SU-DHL-6 (cell line): ENCODE results near the gene MYL3.

Source experiments
- H2AFZ ChIP-seq: fragments of 200-600 bp; sonication (generic); 2 replicates; pipeline ENCODE4 v1.6.1; 2014; ENCODE audit warnings: low read depth, mild to moderate bottlenecking, moderate library complexity, mixed read lengths, antibody characterized with exemption, low read length; ENCODE audit not compliant: severe bottlenecking
- H3F3A ChIP-seq: fragments of 200-600 bp; shearing (Covaris generic); 2 replicates; pipeline ENCODE4 v1.6.0; 2016; ENCODE audit warnings: antibody characterized with exemption, mild to moderate bottlenecking; ENCODE audit not compliant: insufficient read depth
- H3K27ac ChIP-seq: fragments of 200-600 bp; sonication (generic); 2 replicates; pipeline ENCODE4 v1.5.1; 2016; ENCODE audit warnings: low read depth, mild to moderate bottlenecking, low read length, moderate library complexity, mixed read lengths
- H3K27me3 ChIP-seq: fragments of 200-600 bp; sonication (generic), shearing (Covaris generic); 2 replicates; pipeline ENCODE4 v1.6.0; 2014; ENCODE audit warnings: mild to moderate bottlenecking, low read length
- H3K36me3 ChIP-seq: fragments of 200-600 bp; sonication (generic); 2 replicates; pipeline ENCODE4 v1.6.1; 2014; ENCODE audit warnings: mild to moderate bottlenecking, low read length, mixed read lengths
- H3K4me2 ChIP-seq: fragments of 300-600, 200-600 bp; shearing (Covaris generic), sonication (generic); 2 replicates; pipeline ENCODE4 v1.6.0; 2014; ENCODE audit warnings: low read length, low read depth, mild to moderate bottlenecking; ENCODE audit not compliant: poor library complexity, severe bottlenecking
- H3K4me3 ChIP-seq: fragments of 200-600 bp; sonication (generic); 2 replicates; pipeline ENCODE4 v1.5.1; 2014; ENCODE audit warnings: antibody characterized with exemption, low read length, mild to moderate bottlenecking, mixed read lengths; ENCODE audit not compliant: insufficient read depth, poor library complexity, severe bottlenecking
- H3K79me2 ChIP-seq: fragments of 200-600 bp; sonication (generic); 2 replicates; pipeline ENCODE4 v1.6.1; 2014; ENCODE audit warnings: mild to moderate bottlenecking, low read length, moderate library complexity; ENCODE audit not compliant: insufficient read depth
- H3K9ac ChIP-seq: fragments of 200-600 bp; sonication (generic); 2 replicates; pipeline ENCODE4 v1.7.0; 2014; ENCODE audit warnings: mild to moderate bottlenecking, low read length
- H3K9me2 ChIP-seq: fragments of 200-600 bp; sonication (generic); replicated peaks from 2 replicates; pipeline ENCODE4 v1.6.1; 2014; ENCODE audit warnings: low read length; ENCODE audit not compliant: insufficient read depth
- H3K9me3 ChIP-seq: fragments of 200-600 bp; sonication (generic); 2 replicates; pipeline ENCODE4 v1.6.1; 2014; ENCODE audit warnings: low read length, mixed read lengths; ENCODE audit not compliant: insufficient read depth
- H4K20me1 ChIP-seq: fragments of 200-600 bp; sonication (generic); 2 replicates; pipeline ENCODE4 v1.6.1; 2014; ENCODE audit warnings: low read depth, mild to moderate bottlenecking, antibody characterized with exemption, low read length, moderate library complexity, mixed read lengths
- EZH2phosphoT487 ChIP-seq: fragments of 200-600 bp; sonication (generic), shearing (Covaris generic); conservative IDR thresholded peaks from 2 replicates; pipeline ENCODE4 v1.6.1; 2018; ENCODE audit warnings: mild to moderate bottlenecking, antibody characterized with exemption, low read length, moderate library complexity, mixed read lengths
- TF ChIP-seq, protein P1 (sequence below): fragments of 200-600 bp; sonication (generic); IDR thresholded peaks from one replicate; pipeline ENCODE4 v1.5.1; 2017; ENCODE audit warnings: antibody characterized with exemption, mild to moderate bottlenecking, low read length, moderate library complexity; ENCODE audit not compliant: insufficient read depth, poor library complexity, severe bottlenecking

Gene MYL3

DNA sequence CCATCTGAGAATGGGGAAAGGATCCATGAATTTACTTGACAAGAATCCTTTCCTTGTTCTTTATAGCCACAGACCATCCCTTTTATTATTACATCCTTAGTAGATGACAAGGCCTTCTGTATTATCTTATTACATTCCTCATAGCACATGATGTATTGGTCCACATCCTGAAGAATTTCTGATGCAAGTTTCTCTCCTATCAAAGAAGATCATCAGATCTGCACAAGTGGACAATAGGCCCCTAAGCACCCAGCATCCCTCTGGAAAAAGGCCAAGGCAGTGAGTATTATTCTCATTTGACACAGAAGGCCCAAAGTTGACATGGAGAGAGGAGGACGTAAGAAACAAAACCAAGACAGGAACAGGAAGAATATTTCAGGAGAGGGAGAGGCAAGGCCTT, 31.4 kb downstream of the MYL3 start:
- H2AFZ ChIP-seq, result no peak overlapping the region
- no peaks in the 10 kb centered on the region for H3K79me2 ChIP-seq
- H3K27me3 ChIP-seq, result no peaks in the 10 kb centered on the region
- H3K27ac ChIP-seq, result no peak overlapping the region
- H4K20me1 ChIP-seq, result no peaks in the 10 kb centered on the region
- no peaks in the 10 kb centered on the region for H3K9me2 ChIP-seq
- H3K36me3 ChIP-seq, result no peaks in the 10 kb centered on the region
- TF ChIP-seq EZH2phosphoT487, result no peak
- no peak overlapping the region for H3K9ac ChIP-seq
- no peaks in the 10 kb centered on the region for H3F3A ChIP-seq
- no peak overlapping the region for H3K4me3 ChIP-seq
- no peak overlapping the region for H3K4me2 ChIP-seq
- H3K9me3 ChIP-seq, result no peaks in the 10 kb centered on the region

DNA sequence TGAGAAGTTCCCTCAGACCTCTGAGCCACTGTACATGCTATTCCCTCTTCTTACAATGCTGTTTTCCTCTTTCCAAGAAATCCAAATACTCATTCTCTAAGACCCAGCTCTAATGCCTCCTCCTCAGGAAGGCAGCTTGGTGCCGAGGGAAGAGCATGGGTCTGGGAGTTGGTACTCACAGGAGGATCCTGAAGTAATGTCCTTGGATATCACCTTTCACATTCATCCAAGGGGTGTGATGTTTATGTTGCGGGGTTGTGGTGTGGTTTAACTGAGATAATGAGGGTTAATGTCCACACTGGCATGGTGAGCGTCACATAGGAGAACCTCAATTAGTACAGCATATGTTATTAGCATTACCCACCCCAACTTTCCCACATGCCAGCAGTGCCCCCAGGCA, 31.9 kb downstream of the MYL3 start:
- Histone ChIP-seq H4K20me1 (no peaks in the 10 kb centered on the region), H3K27ac (no peak overlapping the region), H3K27me3 (no peaks in the 10 kb centered on the region), H3K9ac (no peak overlapping the region), H3K4me3 (no peak overlapping the region), H3K79me2 (no peaks in the 10 kb centered on the region), H3K9me3 (no peaks in the 10 kb centered on the region), H3K9me2 (no peaks in the 10 kb centered on the region), H3K4me2 (no peak overlapping the region), H2AFZ (no peak overlapping the region), H3F3A (no peaks in the 10 kb centered on the region), H3K36me3 (no peaks in the 10 kb centered on the region)
- no peak for TF ChIP-seq EZH2phosphoT487
- TF ChIP-seq, protein P1, sequence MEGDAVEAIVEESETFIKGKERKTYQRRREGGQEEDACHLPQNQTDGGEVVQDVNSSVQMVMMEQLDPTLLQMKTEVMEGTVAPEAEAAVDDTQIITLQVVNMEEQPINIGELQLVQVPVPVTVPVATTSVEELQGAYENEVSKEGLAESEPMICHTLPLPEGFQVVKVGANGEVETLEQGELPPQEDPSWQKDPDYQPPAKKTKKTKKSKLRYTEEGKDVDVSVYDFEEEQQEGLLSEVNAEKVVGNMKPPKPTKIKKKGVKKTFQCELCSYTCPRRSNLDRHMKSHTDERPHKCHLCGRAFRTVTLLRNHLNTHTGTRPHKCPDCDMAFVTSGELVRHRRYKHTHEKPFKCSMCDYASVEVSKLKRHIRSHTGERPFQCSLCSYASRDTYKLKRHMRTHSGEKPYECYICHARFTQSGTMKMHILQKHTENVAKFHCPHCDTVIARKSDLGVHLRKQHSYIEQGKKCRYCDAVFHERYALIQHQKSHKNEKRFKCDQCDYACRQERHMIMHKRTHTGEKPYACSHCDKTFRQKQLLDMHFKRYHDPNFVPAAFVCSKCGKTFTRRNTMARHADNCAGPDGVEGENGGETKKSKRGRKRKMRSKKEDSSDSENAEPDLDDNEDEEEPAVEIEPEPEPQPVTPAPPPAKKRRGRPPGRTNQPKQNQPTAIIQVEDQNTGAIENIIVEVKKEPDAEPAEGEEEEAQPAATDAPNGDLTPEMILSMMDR, result no peak

DNA sequence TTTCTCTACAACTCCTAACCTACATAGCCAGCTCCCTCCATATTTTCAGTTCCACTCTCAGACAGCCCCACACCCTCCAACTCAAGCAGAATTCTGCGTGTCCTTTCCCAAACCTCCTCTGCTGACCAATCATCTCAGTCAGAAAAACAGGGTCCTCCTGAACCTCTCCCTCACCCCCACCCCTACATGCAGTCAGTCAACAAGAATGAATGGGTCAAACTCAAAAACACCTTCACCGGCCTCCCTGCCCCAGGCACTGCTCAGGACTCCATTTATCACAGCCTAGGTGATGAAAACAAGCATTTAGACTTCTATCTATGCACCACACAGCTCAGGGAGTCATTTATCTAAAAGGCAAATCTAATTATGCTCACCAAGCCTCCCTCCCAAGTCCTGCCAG, 32.4 kb downstream of the MYL3 start:
- H3K4me2 ChIP-seq, result no peak overlapping the region
- no peak overlapping the region for H3K4me3 ChIP-seq
- no peaks in the 10 kb centered on the region for H3K36me3 ChIP-seq
- no peak overlapping the region for H3K9ac ChIP-seq
- no peaks in the 10 kb centered on the region for H3K9me3 ChIP-seq
- H3K27me3 ChIP-seq, result no peaks in the 10 kb centered on the region
- no peaks in the 10 kb centered on the region for H3K9me2 ChIP-seq
- no peak overlapping the region for H3K27ac ChIP-seq
- no peaks in the 10 kb centered on the region for H4K20me1 ChIP-seq
- H3F3A ChIP-seq, result no peaks in the 10 kb centered on the region
- H2AFZ ChIP-seq, result no peak overlapping the region
- TF ChIP-seq, protein P1, result no peak
- no peak for TF ChIP-seq EZH2phosphoT487
- H3K79me2 ChIP-seq, result no peaks in the 10 kb centered on the region

- Histone ChIP-seq H3K9me3 (no peaks in the 10 kb centered on the region), H3K9me2 (no peaks in the 10 kb centered on the region), H3K9ac (no peak overlapping the region), H3K4me2 (no peak overlapping the region), H3K4me3 (no peak overlapping the region), H3K27ac (no peak overlapping the region), H4K20me1 (no peaks in the 10 kb centered on the region), H3K27me3 (no peaks in the 10 kb centered on the region), H2AFZ (no peak overlapping the region), H3F3A (no peaks in the 10 kb centered on the region), H3K36me3 (no peaks in the 10 kb centered on the region), H3K79me2 (no peaks in the 10 kb centered on the region)
- no peak for TF ChIP-seq EZH2phosphoT487
- TF ChIP-seq, protein P1, result no peak
These were observed 33.5 kb downstream of the MYL3 start for GRCh38 chr3:46829699-46830208.
